OCI-LY7 (cell line): ENCODE measurements around the gene FLNA. TPM values are rescaled to one million over a fixed set of nuclear protein-coding genes. Genes with fewer than 3 reads are reported as not detected.

Experiments
- BruUV-seq: library from RNA; stranded (reverse); fragments of 400-500 nt; replicated peaks from 2 replicates; lab custom pipeline; 2021; lab: Mats Ljungman, UMichigan
- CTCF ChIA-PET: fragments of 300-600 bp; sonication (Branson Sonifier 250); formaldehyde crosslinking; loops from one replicate; lab custom pipeline; 2022; ENCODE audit warnings: antibody characterized with exemption; ENCODE audit not compliant: unreplicated experiment; lab: Charles Lee
- POLR2A ChIA-PET: fragments of 300-600 bp; sonication (Branson Sonifier 250); formaldehyde crosslinking; loops from one replicate; lab custom pipeline; 2022; ENCODE audit warnings: antibody characterized with exemption; lab: Charles Lee
- DNase-seq: peaks from one replicate; pipeline ENCODE4 v3.0.0-alpha.2; 2015; ENCODE audit warnings: low spot score
- H2AFZ ChIP-seq: fragments of 200-600 bp; sonication (generic), shearing (Covaris generic); 2 replicates; pipeline ENCODE4 v1.6.1; 2014; ENCODE audit warnings: mild to moderate bottlenecking, antibody characterized with exemption, low read length, moderate library complexity
- H3K27ac ChIP-seq: fragments of 200-600 bp; sonication (generic); 2 replicates; pipeline ENCODE4 v1.5.1; 2014; ENCODE audit warnings: mixed run types, low read depth, mild to moderate bottlenecking, moderate library complexity, low read length, inconsistent platforms; ENCODE audit not compliant: poor library complexity, severe bottlenecking
- H3K36me3 ChIP-seq: fragments of 200-600 bp; sonication (generic); 2 replicates; pipeline ENCODE4 v1.6.1; 2014; ENCODE audit warnings: mild to moderate bottlenecking, antibody characterized with exemption, low read length, moderate library complexity, mixed read lengths; ENCODE audit not compliant: insufficient read depth
- H3K4me1 ChIP-seq: fragments of 200-600 bp; sonication (generic); 2 replicates; pipeline ENCODE4 v1.5.1; 2014; ENCODE audit warnings: mild to moderate bottlenecking, low read length; ENCODE audit not compliant: insufficient read depth, poor library complexity, severe bottlenecking
- H3K4me2 ChIP-seq: fragments of 200-600 bp; sonication (generic); 2 replicates; pipeline ENCODE4 v1.6.1; 2014; ENCODE audit warnings: mild to moderate bottlenecking, low read length
- H3K4me3 ChIP-seq: fragments of 200-600 bp; sonication (generic); 2 replicates; pipeline ENCODE4 v1.5.1; 2014; ENCODE audit warnings: mild to moderate bottlenecking, low read depth, low read length; ENCODE audit not compliant: poor library complexity, severe bottlenecking
- H3K79me2 ChIP-seq: fragments of 200-600 bp; sonication (generic); 2 replicates; pipeline ENCODE4 v1.6.1; 2016; ENCODE audit warnings: low read depth, mild to moderate bottlenecking, low read length, moderate library complexity, mixed read lengths; ENCODE audit not compliant: insufficient read depth
- H3K9me2 ChIP-seq: fragments of 200-600 bp; sonication (generic); 2 replicates; pipeline ENCODE4 v1.6.1; 2016; ENCODE audit warnings: mild to moderate bottlenecking, low read length, mixed read lengths; ENCODE audit not compliant: insufficient read depth
- H3K9me3 ChIP-seq: fragments of 200-600 bp; sonication (generic); 2 replicates; pipeline ENCODE4 v1.6.1; 2014; ENCODE audit warnings: mild to moderate bottlenecking, mixed run types, low read length, mixed read lengths
- H4K20me1 ChIP-seq: fragments of 200-600 bp; sonication (generic); 2 replicates; pipeline ENCODE4 v1.6.1; 2014; ENCODE audit warnings: mild to moderate bottlenecking, antibody characterized with exemption, low read length, moderate library complexity, mixed read lengths; ENCODE audit not compliant: insufficient read depth
- CTCF ChIP-seq: fragments of 200-600 bp; sonication (generic); conservative IDR thresholded peaks from 2 replicates; pipeline ENCODE4 v1.5.1; 2014; ENCODE audit warnings: mild to moderate bottlenecking, antibody characterized with exemption, low read length, moderate library complexity, mixed read lengths
- EZH2phosphoT487 ChIP-seq: fragments of 200-600 bp; sonication (generic); IDR thresholded peaks from 2 replicates; pipeline ENCODE4 v1.6.1; 2018; ENCODE audit warnings: low read depth, borderline replicate concordance, mild to moderate bottlenecking, mixed run types, antibody characterized with exemption, low read length, moderate library complexity, mixed read lengths
- intact Hi-C: fragments of 100-400 bp; cut with micrococcal nuclease; formaldehyde crosslinking; loops from one replicate; pipeline ENCODE4 v1.10.0; 2022; ENCODE audit not compliant: unreplicated experiment
- total RNA-seq, 2 experiments: library from RNA; depleted of rRNA in 1 of 2; stranded (reverse); fragments of >200 nt in 1 of 2; shearing (Covaris generic) in 1 of 2; gene quantifications; 2 replicates each; pipeline ENCODE4 v1.2.3, GENCODE V29; 2014 to 2022

Gene FLNA
- total RNA-seq, 2 experiments from 2014 or later, result 78.8 to 97.7 TPM

- Histone ChIP-seq H4K20me1 (no peaks in the 10 kb centered on the region), H3K4me3 (no peak overlapping the region), H3K9me3 (no peaks in the 10 kb centered on the region), H3K79me2 (no peaks in the 10 kb centered on the region), H2AFZ (no peak overlapping the region), H3K36me3 (peaks cover 5% of the 10 kb centered on the region), H3K27ac (no peak overlapping the region), H3K4me1 (no peaks in the 10 kb centered on the region), H3K4me2 (no peak overlapping the region), H3K9me2 (no peaks in the 10 kb centered on the region)
- no peak for DNase-seq
- ChIA-PET POLR2A (interaction anchor here (0.9 kb wide), 1 partner anchor 8 kb away, joined by 3 read pairs; no protein-coding TSS in a partner anchor), CTCF (no interaction called here)
- BruUV-seq, result no TSS peak
- intact Hi-C loops, result no loop called here
- TF ChIP-seq EZH2phosphoT487 (no peak), CTCF (no peak)
Measured at GRCh38 chrX:154419688-154420401, 45.4 kb upstream of the FLNA start.

- TF ChIP-seq CTCF (no peak), EZH2phosphoT487 (no peak)
- H3K36me3 ChIP-seq, result peaks cover 5% of the 10 kb centered on the region
Measured at GRCh38 chrX:154419189-154419588, 44.8 kb upstream of the FLNA start.

DNA sequence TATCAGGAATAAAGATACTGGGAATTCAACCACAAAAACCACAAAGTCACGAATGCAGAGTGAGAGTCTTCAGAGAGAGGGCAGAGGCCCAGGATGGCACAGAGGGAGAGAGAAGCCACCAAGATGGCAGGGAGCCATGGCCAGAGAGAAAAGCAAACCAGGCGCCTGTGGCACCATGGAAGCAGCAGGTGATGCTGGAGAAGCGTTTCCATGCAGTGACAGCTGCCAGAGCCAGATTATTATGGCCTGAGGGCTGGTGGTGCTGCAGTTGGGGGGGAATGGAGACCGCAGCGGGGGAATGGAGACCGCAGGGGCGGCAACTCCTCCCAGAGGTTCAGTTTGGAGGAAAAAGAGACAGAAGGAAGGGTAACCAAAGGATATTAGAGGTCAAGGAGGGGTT is 42.7 kb upstream of the FLNA start:
- POLR2A ChIA-PET, result no interaction called here
- no peak overlapping the region for H2AFZ ChIP-seq
- no TSS peak for BruUV-seq

More at GRCh38 chrX:154419189-154419588, 44.8 kb upstream of the FLNA start:
- no peak overlapping the region for H3K4me3 ChIP-seq
- H3K27ac ChIP-seq, result no peak overlapping the region
- H3K79me2 ChIP-seq, result no peaks in the 10 kb centered on the region
- H3K4me1 ChIP-seq, result no peaks in the 10 kb centered on the region
- H4K20me1 ChIP-seq, result no peaks in the 10 kb centered on the region
- ChIA-PET POLR2A (no interaction called here), CTCF (no interaction called here)
- H3K9me2 ChIP-seq, result no peaks in the 10 kb centered on the region
- intact Hi-C loops, result no loop called here
- DNase-seq, result no peak
- no TSS peak for BruUV-seq
- no peaks in the 10 kb centered on the region for H3K9me3 ChIP-seq
- H3K4me2 ChIP-seq, result no peak overlapping the region
- no peak overlapping the region for H2AFZ ChIP-seq

More for the DNA sequence above, 42.7 kb upstream of the FLNA start:
- intact Hi-C loops, result no loop called here
- no peaks in the 10 kb centered on the region for H3K9me3 ChIP-seq
- H3K9me2 ChIP-seq, result no peaks in the 10 kb centered on the region
- no peak overlapping the region for H3K4me2 ChIP-seq
- no peak overlapping the region for H3K27ac ChIP-seq
- CTCF ChIA-PET, result no interaction called here
- DNase-seq, result no peak
- peaks cover 14% of the 10 kb centered on the region for H3K36me3 ChIP-seq
- peaks cover 10% of the 10 kb centered on the region for H3K4me1 ChIP-seq
- no peak for TF ChIP-seq CTCF
- TF ChIP-seq EZH2phosphoT487, result no peak
- H3K4me3 ChIP-seq, result no peak overlapping the region
- H3K79me2 ChIP-seq, result no peaks in the 10 kb centered on the region
- no peaks in the 10 kb centered on the region for H4K20me1 ChIP-seq
